Upper lobe of left lung (tissue), 6 donors: ENCODE results near the gene PTPRN2. TPM values are rescaled to one million over a fixed set of nuclear protein-coding genes. Genes with fewer than 3 reads are reported as not detected.
A peak's percentile ranks its signal among the peaks of the same experiment; 100 is the strongest.

Source experiments
- ATAC-seq, 2 donors: fragments of 200-7000 bp; cut with Tn5 transposase; one replicate each; pipeline ENCODE4 v1.9.1; 2022; ENCODE audit warnings: mild to moderate bottlenecking in 2 of 2, moderate library complexity in 2 of 2; ENCODE audit not compliant: low FRiP score in 2 of 2
- DNase-seq, 2 donors: peaks; one replicate each; pipeline ENCODE4 v3.0.0-alpha.2; 2019 to 2020
- H3K27ac ChIP-seq, 4 donors: fragments of 200-600 bp; sonication (generic); one replicate each; pipeline ENCODE4 v1.5.1; 2016 to 2019
- H3K27me3 ChIP-seq, 4 donors: fragments of 200-600 bp; sonication (generic); one replicate each; pipeline ENCODE4 v1.5.1; 2017 to 2019
- H3K36me3 ChIP-seq, 4 donors: fragments of 200-600 bp; sonication (generic); one replicate each; pipeline ENCODE4 v1.5.1; 2016 to 2019
- H3K4me1 ChIP-seq, 4 donors: fragments of 200-600 bp; sonication (generic); one replicate each; pipeline ENCODE4 v1.5.1; 2018 to 2019
- H3K4me3 ChIP-seq, 4 donors: fragments of 200-600 bp; sonication (generic); one replicate each; pipeline ENCODE4 v1.5.1; 2017 to 2019; ENCODE audit warnings: mild to moderate bottlenecking in 2 of 4, moderate library complexity in 1 of 4
- H3K9me3 ChIP-seq, 4 donors: fragments of 200-600 bp; sonication (generic); one replicate each; pipeline ENCODE4 v1.5.1; 2018 to 2019
- CTCF ChIP-seq, 6 experiments: fragments of 450-650 bp in 4 of 6; fragments of 200-600 bp in 2 of 6; sonication (generic) in 2 of 6; IDR thresholded peaks; one replicate each; pipeline ENCODE4 v1.5.1; 2016 to 2019; ENCODE audit warnings: antibody characterized with exemption in 6 of 6
- EP300 ChIP-seq, 4 donors: sonication (generic); formaldehyde crosslinking; IDR thresholded peaks; one replicate each; pipeline ENCODE4 v1.5.1; 2017; ENCODE audit warnings: antibody characterized with exemption in 4 of 4, control low read depth in 2 of 4
- POLR2A ChIP-seq, 4 donors: fragments of 450-650 bp; IDR thresholded peaks; one replicate each; pipeline ENCODE4 v1.5.1; 2016 to 2017; ENCODE audit warnings: antibody characterized with exemption in 4 of 4, mild to moderate bottlenecking in 2 of 4
- POLR2AphosphoS5 ChIP-seq, 2 donors: sonication (generic); formaldehyde crosslinking; IDR thresholded peaks; one replicate each; pipeline ENCODE4 v1.5.1; 2017; ENCODE audit warnings: antibody characterized with exemption in 2 of 2
- WGBS, 2 donors: methylation state at CpG; one replicate each; pipeline ENCODE4 v1.1.5; 2017 to 2018; 5-methylcytosine and 5-hydroxymethylcytosine counted together
- total RNA-seq, 6 donors: library from RNA; depleted of rRNA in 4 of 6; stranded (reverse); fragments of >200 nt in 4 of 6; gene quantifications; one replicate each; pipeline versions ENCODE4 v1.1.0 to v1.2.1, GENCODE V29; 2016 to 2021
- donor health status: DM: no; HTN: no; CAD: no; lungs with moderate emphysema.
- donor health status: DM: no; HTN: yes; CAD: no; lungs with severe emphysema.

The PTPRN2 gene
- total RNA-seq, 6 donors from 2014 or later: 3.3 to 7.9 (median 5.2) TPM

- TF ChIP-seq POLR2A (IDR thresholded peaks at IDR 0.05) (no peak), CTCF (IDR thresholded peaks at IDR 0.05) (no peak), POLR2AphosphoS5 (IDR thresholded peaks at IDR 0.05) (no peak), EP300 (IDR thresholded peaks at IDR 0.05) (no peak)
- peaks cover 0 to 3% (median 0%) of the 10 kb centered on the region in 4 donors for H3K4me1 ChIP-seq
- ATAC-seq (no peak), DNase-seq (peak in 1 of 2 donors; percentile 57)
- no peaks in the 10 kb centered on the region for H3K27me3 ChIP-seq
- H3K9me3 ChIP-seq: no peaks in the 10 kb centered on the region
- no peak overlapping the region for H3K27ac ChIP-seq
- no peak overlapping the region for H3K4me3 ChIP-seq
- WGBS, 2 donors: 84 to 93% methylated on average over 19 to 23 of the region's 26 CpGs
- H3K36me3 ChIP-seq: no peaks in the 10 kb centered on the region
Measured at GRCh38 chr7:158533386-158534133, 54.1 kb downstream of the PTPRN2 start.

- no peak overlapping the region for H3K4me3 ChIP-seq
- WGBS, 2 donors: 78% methylated on average over 14 to 17 of the region's 17 CpGs
- H3K27ac ChIP-seq: no peak overlapping the region
- H3K27me3 ChIP-seq: no peaks in the 10 kb centered on the region
- no peaks in the 10 kb centered on the region for H3K36me3 ChIP-seq
- ATAC-seq: no peak
- no peaks in the 10 kb centered on the region for H3K4me1 ChIP-seq
- H3K9me3 ChIP-seq: no peaks in the 10 kb centered on the region
- no peak for TF ChIP-seq EP300 (IDR thresholded peaks at IDR 0.05)
- TF ChIP-seq POLR2AphosphoS5 (IDR thresholded peaks at IDR 0.05): no peak
- TF ChIP-seq POLR2A (IDR thresholded peaks at IDR 0.05): no peak
- no peak for TF ChIP-seq CTCF (IDR thresholded peaks at IDR 0.05)
- no peak for DNase-seq
Measured at GRCh38 chr7:158532093-158532627, 55.5 kb downstream of the PTPRN2 start.

DNA sequence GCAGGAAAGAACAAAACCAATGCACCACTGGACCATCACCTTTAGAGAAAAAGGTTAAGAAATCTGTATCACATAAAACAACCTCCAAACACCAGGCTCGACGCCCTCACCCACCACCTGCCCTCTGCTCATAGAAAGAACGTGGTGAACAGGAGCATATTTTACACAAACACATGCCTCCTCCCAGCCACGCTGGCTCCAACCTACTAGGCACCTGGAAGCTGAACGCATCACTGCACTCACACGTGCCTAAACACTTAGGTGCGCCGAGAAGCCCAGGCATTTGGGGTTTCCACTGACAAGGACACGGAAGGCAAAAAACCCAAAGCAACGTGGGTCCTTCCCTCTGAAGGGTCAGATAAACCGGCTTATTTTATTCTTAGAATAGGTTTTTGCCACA is 56.0 kb downstream of the PTPRN2 start:
- Histone ChIP-seq H3K9me3 (no peaks in the 10 kb centered on the region), H3K27me3 (no peaks in the 10 kb centered on the region), H3K36me3 (no peaks in the 10 kb centered on the region), H3K4me1 (no peaks in the 10 kb centered on the region), H3K27ac (no peak overlapping the region), H3K4me3 (no peak overlapping the region)
- ATAC-seq: no peak
- TF ChIP-seq EP300 (IDR thresholded peaks at IDR 0.05) (no peak), POLR2A (IDR thresholded peaks at IDR 0.05) (no peak), POLR2AphosphoS5 (IDR thresholded peaks at IDR 0.05) (no peak), CTCF (IDR thresholded peaks at IDR 0.05) (no peak)
- WGBS, 2 donors: 80 to 86% methylated on average over 11 of the region's 11 CpGs
- no peak for DNase-seq

- DNase-seq (peak in 1 of 2 donors; percentile 54), ATAC-seq (no peak)
- Histone ChIP-seq H3K4me3 (no peak overlapping the region), H3K27ac (no peak overlapping the region), H3K9me3 (no peaks in the 10 kb centered on the region), H3K4me1 (no peaks in the 10 kb centered on the region), H3K36me3 (no peaks in the 10 kb centered on the region), H3K27me3 (no peaks in the 10 kb centered on the region)
- no peak for TF ChIP-seq POLR2AphosphoS5 (IDR thresholded peaks at IDR 0.05)
- no peak for TF ChIP-seq POLR2A (IDR thresholded peaks at IDR 0.05)
- no peak for TF ChIP-seq EP300 (IDR thresholded peaks at IDR 0.05)
- TF ChIP-seq CTCF (IDR thresholded peaks at IDR 0.05): no peak
- WGBS, 2 donors: 84 to 86% methylated on average over 20 to 24 of the region's 24 CpGs
Measured at GRCh38 chr7:158530800-158531609, 56.6 kb downstream of the PTPRN2 start.
